Measurements from ENCODE around the gene GGTA1.

DNA sequence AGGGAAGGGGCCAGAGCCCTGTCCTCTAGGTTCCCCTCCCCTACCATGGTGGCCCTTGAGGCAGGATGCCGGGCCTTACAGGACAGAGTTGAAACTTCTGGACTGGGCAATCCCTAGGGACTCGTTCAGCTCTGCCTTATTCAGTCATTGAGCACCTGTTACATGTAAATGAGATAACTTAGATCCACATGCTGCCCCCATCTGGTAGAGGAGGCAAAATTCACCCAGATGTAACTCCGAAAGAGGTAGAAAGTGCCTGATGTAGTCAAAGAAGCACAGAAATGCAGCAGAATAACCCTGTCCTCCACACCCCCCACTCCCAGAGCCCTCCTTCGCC, 1.5 kb downstream of the GGTA1 start:
- no peak for TF ChIP-seq POLR2A (IDR thresholded peaks at IDR 0.05)
- TF ChIP-seq, protein P1, sequence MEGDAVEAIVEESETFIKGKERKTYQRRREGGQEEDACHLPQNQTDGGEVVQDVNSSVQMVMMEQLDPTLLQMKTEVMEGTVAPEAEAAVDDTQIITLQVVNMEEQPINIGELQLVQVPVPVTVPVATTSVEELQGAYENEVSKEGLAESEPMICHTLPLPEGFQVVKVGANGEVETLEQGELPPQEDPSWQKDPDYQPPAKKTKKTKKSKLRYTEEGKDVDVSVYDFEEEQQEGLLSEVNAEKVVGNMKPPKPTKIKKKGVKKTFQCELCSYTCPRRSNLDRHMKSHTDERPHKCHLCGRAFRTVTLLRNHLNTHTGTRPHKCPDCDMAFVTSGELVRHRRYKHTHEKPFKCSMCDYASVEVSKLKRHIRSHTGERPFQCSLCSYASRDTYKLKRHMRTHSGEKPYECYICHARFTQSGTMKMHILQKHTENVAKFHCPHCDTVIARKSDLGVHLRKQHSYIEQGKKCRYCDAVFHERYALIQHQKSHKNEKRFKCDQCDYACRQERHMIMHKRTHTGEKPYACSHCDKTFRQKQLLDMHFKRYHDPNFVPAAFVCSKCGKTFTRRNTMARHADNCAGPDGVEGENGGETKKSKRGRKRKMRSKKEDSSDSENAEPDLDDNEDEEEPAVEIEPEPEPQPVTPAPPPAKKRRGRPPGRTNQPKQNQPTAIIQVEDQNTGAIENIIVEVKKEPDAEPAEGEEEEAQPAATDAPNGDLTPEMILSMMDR (IDR thresholded peaks at IDR 0.05): peak; percentile 48 to 81 (median 62)
